CD4-positive, alpha-beta T cell (primary cell): ENCODE results near the gene OPCML. TPM values are rescaled to one million over a fixed set of nuclear protein-coding genes. Genes with fewer than 3 reads are reported as not detected.
"Not testable (repeated sequence)": the region's sequence is repeated elsewhere in the genome, so short reads cannot be mapped to it uniquely, and the experiment has no call there.

Experiments
- ATAC-seq: fragments of 200-7000 bp; cut with Tn5 transposase; one replicate; pipeline ENCODE4 v1.10.0; 2022; ENCODE audit warnings: mild to moderate bottlenecking; ENCODE audit not compliant: poor library complexity
- CTCF ChIA-PET: fragments of 350-600 bp; sonication (Branson Sonifier 250); formaldehyde crosslinking; loops from one replicate; lab custom pipeline; 2021; ENCODE audit warnings: antibody characterized with exemption, inconsistent platforms; lab: Charles Lee
- POLR2A ChIA-PET: fragments of 350-600 bp; sonication (Branson Sonifier 250); formaldehyde crosslinking; loops from one replicate; lab custom pipeline; 2021; ENCODE audit warnings: antibody characterized with exemption, inconsistent platforms; lab: Charles Lee
- DNase-seq, 14 experiments: peaks; one replicate each; pipeline ENCODE4 v3.0.0-alpha.2; 2013 to 2020; ENCODE audit warnings: mixed read lengths in 2 of 14
- H3K27ac ChIP-seq, 2 donors: one replicate each; pipeline versions ENCODE4 v1.5.1 to v1.7.0; 2013; ENCODE audit warnings: low read length in 2 of 2, low read depth in 1 of 2, mild to moderate bottlenecking in 1 of 2
- H3K27me3 ChIP-seq, 2 experiments: 1 replicate in 1 of 2; 2 replicates in 1 of 2; pipeline versions ENCODE4 v1.6.1 to v1.7.0; 2013; ENCODE audit warnings: low read length in 2 of 2, control low read depth in 1 of 2, mild to moderate bottlenecking in 1 of 2, moderate library complexity in 1 of 2; ENCODE audit not compliant: insufficient read depth in 2 of 2, control insufficient read depth in 1 of 2
- H3K36me3 ChIP-seq: one replicate; pipeline ENCODE4 v1.6.1; 2013; ENCODE audit warnings: low read length, control low read depth; ENCODE audit not compliant: insufficient read depth
- H3K4me1 ChIP-seq: one replicate; pipeline ENCODE4 v1.6.1; 2013; ENCODE audit warnings: low read length, control low read depth; ENCODE audit not compliant: insufficient read depth
- H3K4me3 ChIP-seq: one replicate; pipeline ENCODE4 v1.5.1; 2013; ENCODE audit warnings: mild to moderate bottlenecking, low read length, moderate library complexity
- H3K9me3 ChIP-seq, 2 experiments: 1 replicate in 1 of 2; 2 replicates in 1 of 2; pipeline versions ENCODE4 v1.6.1 to v1.7.0; 2013; ENCODE audit warnings: low read length in 2 of 2, mild to moderate bottlenecking in 2 of 2, control low read depth in 1 of 2, moderate library complexity in 1 of 2; ENCODE audit not compliant: control insufficient read depth in 1 of 2, insufficient read depth in 1 of 2
- H3K27ac Mint-ChIP-seq: one replicate; pipeline ENCODE4 v1.8.0; 2020; ENCODE audit warnings: mixed read lengths
- H3K27me3 Mint-ChIP-seq: one replicate; pipeline ENCODE4 v1.8.0; 2021; ENCODE audit warnings: mixed read lengths
- H3K36me3 Mint-ChIP-seq: one replicate; pipeline ENCODE4 v1.8.0; 2021; ENCODE audit warnings: low read depth, mixed read lengths
- H3K4me1 Mint-ChIP-seq: one replicate; pipeline ENCODE4 v1.8.0; 2021; ENCODE audit warnings: low read depth, mixed read lengths
- H3K4me3 Mint-ChIP-seq: one replicate; pipeline ENCODE4 v1.8.0; 2020; ENCODE audit warnings: mild to moderate bottlenecking, mixed read lengths
- H3K9me3 Mint-ChIP-seq: one replicate; pipeline ENCODE4 v1.8.0; 2020; ENCODE audit warnings: mixed read lengths
- intact Hi-C, 2 experiments: fragments of 100-400 bp; cut with DNase I in 1 of 2; cut with micrococcal nuclease in 1 of 2; formaldehyde crosslinking; loops; one replicate each; pipeline versions ENCODE4 v1.15.1 to v1.9.0; 2023 to 2025; cut with DNase I, micrococcal nuclease
- total RNA-seq, 174 experiments: library from RNA in 2 of 174; stranded (reverse) in 2 of 174; gene quantifications; one replicate each; pipeline ENCODE4 v1.2.3 and lab custom pipeline; 2021 to 2026
- TF ChIP-seq, protein P1 (sequence below): fragments of 200-600 bp; IDR thresholded peaks from one replicate; pipeline ENCODE4 v1.8.0; 2022; ENCODE audit warnings: antibody characterized with exemption, mild to moderate bottlenecking

The OPCML gene
- total RNA-seq, 2 experiments from 2014 or later, result not detected

- no peak overlapping the region for H3K4me3 Mint-ChIP-seq
- CTCF ChIA-PET, result no interaction called here
- Histone ChIP-seq H3K4me3 (no peak overlapping the region), H3K27ac (no peak overlapping the region), H3K27me3 (no peaks in the 10 kb centered on the region), H3K36me3 (no peaks in the 10 kb centered on the region), H3K9me3 (no peaks in the 10 kb centered on the region), H3K4me1 (no peaks in the 10 kb centered on the region)
- ATAC-seq, result no peak
- peaks cover 6% of the 10 kb centered on the region for H3K9me3 Mint-ChIP-seq
- H3K27ac Mint-ChIP-seq, result no peak overlapping the region
- DNase-seq, result no peak
- POLR2A ChIA-PET, result no interaction called here
- no peaks in the 10 kb centered on the region for H3K36me3 Mint-ChIP-seq
- TF ChIP-seq, protein P1, sequence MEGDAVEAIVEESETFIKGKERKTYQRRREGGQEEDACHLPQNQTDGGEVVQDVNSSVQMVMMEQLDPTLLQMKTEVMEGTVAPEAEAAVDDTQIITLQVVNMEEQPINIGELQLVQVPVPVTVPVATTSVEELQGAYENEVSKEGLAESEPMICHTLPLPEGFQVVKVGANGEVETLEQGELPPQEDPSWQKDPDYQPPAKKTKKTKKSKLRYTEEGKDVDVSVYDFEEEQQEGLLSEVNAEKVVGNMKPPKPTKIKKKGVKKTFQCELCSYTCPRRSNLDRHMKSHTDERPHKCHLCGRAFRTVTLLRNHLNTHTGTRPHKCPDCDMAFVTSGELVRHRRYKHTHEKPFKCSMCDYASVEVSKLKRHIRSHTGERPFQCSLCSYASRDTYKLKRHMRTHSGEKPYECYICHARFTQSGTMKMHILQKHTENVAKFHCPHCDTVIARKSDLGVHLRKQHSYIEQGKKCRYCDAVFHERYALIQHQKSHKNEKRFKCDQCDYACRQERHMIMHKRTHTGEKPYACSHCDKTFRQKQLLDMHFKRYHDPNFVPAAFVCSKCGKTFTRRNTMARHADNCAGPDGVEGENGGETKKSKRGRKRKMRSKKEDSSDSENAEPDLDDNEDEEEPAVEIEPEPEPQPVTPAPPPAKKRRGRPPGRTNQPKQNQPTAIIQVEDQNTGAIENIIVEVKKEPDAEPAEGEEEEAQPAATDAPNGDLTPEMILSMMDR, result no peak
- no peaks in the 10 kb centered on the region for H3K4me1 Mint-ChIP-seq
- no peaks in the 10 kb centered on the region for H3K27me3 Mint-ChIP-seq
- intact Hi-C loops, result no loop called here
Observed at GRCh38 chr11:132379540-132379939, 1152.8 kb downstream of the OPCML start.

- Histone ChIP-seq H3K9me3 (no peaks in the 10 kb centered on the region), H3K4me3 (no peak overlapping the region), H3K27ac (no peak overlapping the region), H3K27me3 (no peaks in the 10 kb centered on the region), H3K36me3 (no peaks in the 10 kb centered on the region), H3K4me1 (no peaks in the 10 kb centered on the region)
- Mint-ChIP-seq H3K9me3 (no peaks in the 10 kb centered on the region), H3K36me3 (no peaks in the 10 kb centered on the region), H3K27ac (no peak overlapping the region), H3K4me1 (no peaks in the 10 kb centered on the region), H3K4me3 (no peak overlapping the region), H3K27me3 (no peaks in the 10 kb centered on the region)
- intact Hi-C loops, result no loop called here
- ChIA-PET POLR2A (no interaction called here), CTCF (no interaction called here)
- TF ChIP-seq, protein P1, result no peak
- DNase-seq, result no peak
- ATAC-seq, result no peak
Observed at GRCh38 chr11:132373405-132374143, 1158.7 kb downstream of the OPCML start.

GRCh38 chr11:132370114-132370513 is 1162.2 kb downstream of the OPCML start:
- H3K9me3 Mint-ChIP-seq, intact Hi-C loops: not testable (repeated sequence)

DNA sequence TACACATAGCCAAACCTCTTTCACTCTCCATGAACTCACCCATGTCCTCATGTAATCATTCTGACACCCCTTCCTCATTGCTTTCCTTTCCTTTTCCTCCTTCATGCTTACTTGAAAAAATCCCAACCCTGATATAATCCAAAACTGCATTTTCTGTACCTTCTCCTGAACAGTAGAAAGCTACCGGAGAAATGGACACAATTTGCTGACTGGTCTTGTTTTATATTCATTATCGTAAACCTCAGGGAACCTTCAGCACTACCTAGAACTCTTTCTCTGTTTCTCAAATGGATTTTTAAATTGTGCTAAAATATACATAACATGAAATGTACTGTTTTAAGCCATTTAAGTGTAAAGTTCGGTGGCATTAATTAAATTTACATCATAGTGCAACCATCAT is 1165.0 kb downstream of the OPCML start:
- H3K36me3 ChIP-seq, result no peaks in the 10 kb centered on the region
- Mint-ChIP-seq H3K36me3 (no peaks in the 10 kb centered on the region), H3K27ac (no peak overlapping the region), H3K4me1 (no peaks in the 10 kb centered on the region), H3K27me3 (no peaks in the 10 kb centered on the region), H3K4me3 (no peak overlapping the region), H3K9me3 (peaks cover 2% of the 10 kb centered on the region)
- ChIA-PET POLR2A (no interaction called here), CTCF (no interaction called here)
- intact Hi-C loops, result no loop called here
- TF ChIP-seq, protein P1, result no peak
- DNase-seq, result no peak
- no peak for ATAC-seq
- no peaks in the 10 kb centered on the region for H3K27me3 ChIP-seq
- no peak overlapping the region for H3K4me3 ChIP-seq
- no peaks in the 10 kb centered on the region for H3K9me3 ChIP-seq
- no peak overlapping the region for H3K27ac ChIP-seq
- no peaks in the 10 kb centered on the region for H3K4me1 ChIP-seq

More at GRCh38 chr11:132370114-132370513, 1162.2 kb downstream of the OPCML start:
- H3K27ac ChIP-seq, H3K27ac Mint-ChIP-seq, DNase-seq, H3K4me3 ChIP-seq, H3K4me3 Mint-ChIP-seq, H3K36me3 Mint-ChIP-seq, H3K27me3 Mint-ChIP-seq, H3K27me3 ChIP-seq, CTCF ChIA-PET, H3K9me3 ChIP-seq, H3K36me3 ChIP-seq, H3K4me1 Mint-ChIP-seq, H3K4me1 ChIP-seq, POLR2A ChIA-PET, ATAC-seq: not testable (repeated sequence)
